HG02981 (cell line): ENCODE data around the gene WNT6.

Source experiments
- ATAC-seq: cut with Tn5 transposase; IDR thresholded peaks from one replicate; pipeline ENCODE4 v1.9.1; 2021; ENCODE audit warnings: mild to moderate bottlenecking, moderate library complexity; ENCODE audit not compliant: unreplicated experiment

The WNT6 gene

DNA sequence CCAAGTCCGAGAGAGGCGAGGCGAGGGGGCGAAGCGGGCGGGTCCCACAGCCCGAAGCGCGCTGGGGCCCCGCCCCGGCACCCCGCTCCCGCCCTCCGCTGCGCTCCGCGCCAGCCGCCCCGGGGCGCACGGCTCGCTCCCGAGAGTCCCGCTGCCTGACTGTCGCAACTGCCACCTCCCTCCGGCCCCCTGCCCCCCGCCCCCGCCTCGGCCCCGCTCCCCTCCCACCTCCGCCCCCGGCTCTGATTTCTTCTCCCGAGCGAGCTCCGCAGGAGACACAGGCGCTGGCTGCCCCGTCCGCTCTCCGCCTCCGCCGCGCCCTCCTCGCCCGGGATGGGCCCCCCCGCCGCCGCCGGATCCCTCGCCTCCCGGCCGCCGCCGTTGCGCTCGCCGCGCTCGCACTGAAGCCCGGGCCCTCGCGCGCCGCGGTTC is at the start of gene WNT6:
TSS of gene WNT6 (plus strand) at position 250 of the 432 bp plus-strand sequence. CDS start 233 bp downstream, outside the sequence.
- no peak for ATAC-seq

DNA sequence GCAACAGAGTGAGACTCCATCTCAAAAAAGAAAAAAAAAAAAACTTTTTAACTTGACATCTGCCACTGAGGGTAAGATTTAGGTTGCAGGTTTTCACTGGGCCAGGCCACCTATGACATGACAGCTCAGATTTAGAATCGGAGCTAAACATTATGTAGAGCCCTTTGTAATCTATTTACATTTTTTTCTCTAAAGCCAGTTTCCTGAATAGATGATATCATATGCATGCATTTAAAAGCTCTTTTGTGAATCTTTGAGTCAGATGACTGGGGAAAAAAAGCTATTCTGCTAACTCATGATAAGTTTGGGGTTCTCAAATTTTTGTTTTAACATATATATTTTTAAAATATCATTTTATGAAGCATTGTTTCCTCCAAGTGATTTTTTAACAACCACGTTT is 49.3 kb upstream of the WNT6 start:
- ATAC-seq: no peak

DNA sequence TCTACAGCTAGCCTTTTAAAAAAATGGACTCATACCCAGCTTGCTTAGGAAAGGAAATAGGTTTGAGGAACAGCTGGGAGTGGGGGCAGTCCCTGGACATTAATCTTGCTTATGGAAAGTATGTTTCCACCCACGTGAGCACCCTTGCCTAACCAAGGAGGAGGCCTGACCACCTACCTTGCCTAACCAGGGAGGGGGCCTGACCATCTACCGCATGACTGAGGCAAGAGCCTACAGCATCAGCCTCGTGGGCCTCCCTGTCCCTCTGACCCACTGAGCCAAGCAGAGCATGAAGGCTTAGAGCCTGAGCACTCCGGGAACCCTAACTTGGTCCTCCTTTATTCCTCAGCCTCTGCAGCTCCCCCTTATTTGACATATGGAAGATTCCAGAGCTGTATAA is 48.2 kb upstream of the WNT6 start:
- no peak for ATAC-seq

DNA sequence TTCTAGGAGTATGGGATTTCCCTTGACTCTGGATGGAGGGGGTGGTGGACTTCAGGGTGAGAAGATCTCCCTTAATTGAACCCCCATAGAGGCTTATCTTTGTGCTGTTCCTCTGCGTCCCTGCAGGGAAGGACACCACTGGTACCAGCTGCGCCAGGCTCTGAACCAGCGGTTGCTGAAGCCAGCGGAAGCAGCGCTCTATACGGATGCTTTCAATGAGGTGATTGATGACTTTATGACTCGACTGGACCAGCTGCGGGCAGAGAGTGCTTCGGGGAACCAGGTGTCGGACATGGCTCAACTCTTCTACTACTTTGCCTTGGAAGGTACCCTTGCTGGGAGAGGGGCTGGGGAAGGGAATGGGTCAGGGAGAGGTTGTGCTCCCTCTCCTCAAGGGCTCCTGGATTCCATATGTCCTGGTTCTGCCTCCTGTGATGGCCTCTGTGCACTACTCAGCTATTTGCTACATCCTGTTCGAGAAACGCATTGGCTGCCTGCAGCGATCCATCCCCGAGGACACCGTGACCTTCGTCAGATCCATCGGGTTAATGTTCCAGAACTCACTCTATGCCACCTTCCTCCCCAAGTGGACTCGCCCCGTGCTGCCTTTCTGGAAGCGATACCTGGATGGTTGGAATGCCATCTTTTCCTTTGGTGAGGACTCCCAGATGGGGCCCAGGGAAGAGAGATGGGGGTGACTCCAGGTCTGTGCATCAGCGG is 47.3 kb upstream of the WNT6 start:
- no peak for ATAC-seq

DNA sequence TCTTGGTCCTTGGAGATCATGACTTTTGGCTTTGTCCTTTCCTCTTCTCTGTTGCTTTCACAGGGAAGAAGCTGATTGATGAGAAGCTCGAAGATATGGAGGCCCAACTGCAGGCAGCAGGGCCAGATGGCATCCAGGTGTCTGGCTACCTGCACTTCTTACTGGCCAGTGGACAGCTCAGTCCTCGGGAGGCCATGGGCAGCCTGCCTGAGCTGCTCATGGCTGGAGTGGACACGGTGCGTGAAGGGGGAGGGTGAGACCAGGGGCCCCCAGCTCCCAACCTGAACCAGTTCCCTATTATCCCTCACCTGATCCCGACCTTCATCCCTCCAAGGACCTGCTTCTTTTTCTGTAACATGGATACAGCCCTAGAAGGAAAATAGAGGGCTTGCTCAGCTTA is 46.7 kb upstream of the WNT6 start:
- ATAC-seq: no peak

DNA sequence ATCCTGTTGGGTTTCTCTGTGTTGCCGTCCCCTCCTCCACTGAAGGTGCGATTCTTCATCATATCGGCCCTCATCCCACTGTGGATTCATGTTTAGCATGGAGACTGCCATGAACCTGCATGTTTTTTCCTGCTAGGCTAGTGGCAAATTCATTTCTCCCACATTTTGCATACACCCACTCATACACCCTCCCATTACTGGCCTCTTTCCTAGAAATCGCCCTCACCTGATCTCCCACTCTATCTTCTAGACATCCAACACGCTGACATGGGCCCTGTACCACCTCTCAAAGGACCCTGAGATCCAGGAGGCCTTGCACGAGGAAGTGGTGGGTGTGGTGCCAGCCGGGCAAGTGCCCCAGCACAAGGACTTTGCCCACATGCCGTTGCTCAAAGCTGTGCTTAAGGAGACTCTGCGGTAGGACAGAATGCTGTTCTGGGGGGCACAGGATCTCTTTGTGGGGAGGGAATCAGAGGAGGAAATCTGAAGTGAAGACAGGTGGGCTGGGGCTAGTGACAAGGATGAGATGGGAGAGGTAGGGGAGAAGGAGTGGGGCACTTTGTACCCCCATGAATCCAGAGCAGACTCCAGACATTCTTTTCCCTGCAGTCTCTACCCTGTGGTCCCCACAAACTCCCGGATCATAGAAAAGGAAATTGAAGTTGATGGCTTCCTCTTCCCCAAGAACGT is 45.7 kb upstream of the WNT6 start:
- no peak for ATAC-seq

DNA sequence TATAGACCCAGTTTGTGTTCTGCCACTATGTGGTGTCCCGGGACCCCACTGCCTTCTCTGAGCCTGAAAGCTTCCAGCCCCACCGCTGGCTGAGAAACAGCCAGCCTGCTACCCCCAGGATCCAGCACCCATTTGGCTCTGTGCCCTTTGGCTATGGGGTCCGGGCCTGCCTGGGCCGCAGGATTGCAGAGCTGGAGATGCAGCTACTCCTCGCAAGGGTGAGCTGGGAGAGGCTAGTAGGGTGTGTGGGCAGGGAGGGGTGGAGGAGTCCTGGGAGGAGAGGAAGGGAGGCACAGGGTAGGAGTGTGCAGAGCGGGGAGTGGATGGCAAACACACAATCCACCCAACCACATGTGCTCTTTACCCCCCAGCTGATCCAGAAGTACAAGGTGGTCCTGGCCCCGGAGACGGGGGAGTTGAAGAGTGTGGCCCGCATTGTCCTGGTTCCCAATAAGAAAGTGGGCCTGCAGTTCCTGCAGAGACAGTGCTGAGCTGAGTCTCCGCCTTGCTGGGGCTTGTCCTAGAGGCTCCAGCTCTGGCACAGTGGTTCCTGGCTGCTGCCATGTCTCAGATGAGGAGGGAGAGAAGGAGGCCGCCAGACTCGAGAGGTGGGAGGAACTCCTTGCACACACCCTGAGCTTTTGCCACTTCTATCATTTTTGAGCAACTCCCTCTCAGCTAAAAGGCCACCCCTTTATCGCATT is 44.9 kb upstream of the WNT6 start:
- no peak for ATAC-seq

DNA sequence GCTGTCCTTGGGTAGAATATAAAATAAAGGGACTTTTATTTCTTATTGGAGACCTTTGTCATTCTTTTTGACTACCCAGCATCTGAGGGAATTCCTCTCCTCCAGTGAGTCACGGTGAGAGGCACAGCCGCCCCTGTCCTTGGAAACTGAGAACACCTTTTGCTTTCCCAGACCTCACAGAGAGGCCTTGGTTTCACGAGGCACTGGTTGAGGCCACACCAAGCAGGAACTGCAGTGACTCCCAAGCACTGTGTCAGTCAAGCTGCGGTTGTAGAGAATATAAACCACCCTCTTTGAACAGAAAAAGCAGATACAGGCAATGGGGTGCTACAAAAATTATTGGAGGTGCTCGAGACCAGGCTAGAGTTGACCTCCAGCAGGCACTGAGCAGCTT is 44.4 kb upstream of the WNT6 start:
- ATAC-seq: no peak

DNA sequence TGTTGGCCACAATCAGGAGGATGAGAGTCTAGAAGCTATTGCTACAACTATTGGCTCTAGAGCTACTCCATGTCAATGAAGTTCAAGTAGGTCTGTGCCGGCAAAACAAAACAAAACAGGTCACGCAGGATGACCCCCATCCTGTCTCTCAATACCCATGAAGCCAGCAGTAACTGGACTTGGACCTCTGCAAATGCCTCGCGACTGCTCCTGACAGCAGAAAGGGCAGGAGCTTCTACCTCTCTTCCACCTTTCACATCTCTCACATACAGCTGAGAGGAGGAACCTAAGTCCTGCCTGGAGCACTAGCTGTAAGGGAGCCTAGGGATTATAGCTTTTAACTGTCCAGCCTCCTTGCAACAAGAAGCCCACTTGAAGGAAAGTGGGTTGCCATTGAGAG is 44.0 kb upstream of the WNT6 start:
- no peak for ATAC-seq

DNA sequence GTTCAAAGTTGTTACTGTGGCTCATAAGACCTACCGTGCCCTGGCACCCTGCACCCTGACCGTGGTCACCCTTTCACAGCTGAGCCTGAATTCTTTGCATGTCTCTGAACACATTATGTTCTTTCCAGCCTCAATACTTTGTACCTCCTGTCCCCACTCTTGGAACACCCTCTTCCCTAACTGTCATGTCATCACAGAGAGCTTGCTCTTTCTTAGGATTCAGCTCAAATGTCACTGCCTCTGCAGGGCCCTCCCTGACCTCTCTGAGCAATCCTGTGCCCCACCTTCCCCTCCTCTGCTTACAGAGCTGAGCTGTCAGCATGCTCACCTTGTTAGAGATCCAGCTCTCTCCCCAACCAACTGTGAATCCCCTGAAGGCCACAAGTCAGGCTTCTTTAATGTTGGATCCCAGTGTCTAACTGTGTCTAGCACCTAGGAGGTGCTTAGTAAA is 43.0 kb upstream of the WNT6 start:
- ATAC-seq: no peak

DNA sequence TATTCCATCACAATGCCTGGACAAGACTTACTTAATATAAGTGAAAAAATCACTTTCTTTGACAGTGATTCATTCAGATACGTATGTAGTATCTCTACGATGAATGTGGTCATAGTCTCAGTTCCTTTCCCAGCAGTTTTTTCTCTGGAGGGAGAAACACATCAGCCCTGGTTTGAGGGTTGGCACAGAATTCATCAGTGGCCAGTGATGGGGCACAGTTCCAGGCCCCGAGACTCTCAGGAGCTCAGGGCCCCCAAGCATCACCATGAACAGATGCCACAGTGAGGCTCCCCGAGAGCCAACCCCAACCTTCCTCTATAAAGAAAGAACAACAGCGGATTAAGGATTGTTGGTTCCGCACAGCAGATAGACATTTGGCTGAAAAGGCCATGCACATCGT is 40.5 kb upstream of the WNT6 start:
- ATAC-seq: no peak

DNA sequence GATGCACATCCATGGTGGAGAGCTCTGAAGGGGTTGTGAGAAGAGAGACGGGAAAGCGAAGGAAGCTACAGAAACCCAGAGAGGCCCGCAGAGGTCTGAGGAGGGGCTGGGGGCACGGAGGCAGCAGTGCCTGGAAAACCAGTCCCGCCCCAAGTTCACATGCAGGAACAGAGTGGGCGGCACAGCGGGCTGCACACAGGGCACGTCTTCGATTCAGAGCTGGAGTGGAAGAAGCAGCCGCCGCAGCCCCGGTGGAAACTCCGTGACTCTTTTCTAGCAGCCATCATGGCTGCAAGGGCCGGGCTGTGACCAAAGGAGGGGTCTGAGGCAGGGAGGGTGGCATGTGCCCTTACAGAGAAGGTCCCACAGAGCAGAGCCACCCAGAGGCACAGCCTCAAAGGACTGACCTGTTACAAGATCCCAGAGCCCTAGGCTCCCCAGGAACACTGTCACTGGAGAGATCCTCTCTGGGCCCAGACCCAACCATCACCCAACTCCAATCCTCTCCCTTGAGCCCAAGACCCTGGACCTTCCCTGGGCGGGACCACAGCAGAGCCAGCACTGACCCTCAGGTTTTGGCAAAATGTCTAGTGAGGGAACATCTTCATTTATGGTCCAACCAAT is 38.7 kb upstream of the WNT6 start:
- ATAC-seq: no peak

DNA sequence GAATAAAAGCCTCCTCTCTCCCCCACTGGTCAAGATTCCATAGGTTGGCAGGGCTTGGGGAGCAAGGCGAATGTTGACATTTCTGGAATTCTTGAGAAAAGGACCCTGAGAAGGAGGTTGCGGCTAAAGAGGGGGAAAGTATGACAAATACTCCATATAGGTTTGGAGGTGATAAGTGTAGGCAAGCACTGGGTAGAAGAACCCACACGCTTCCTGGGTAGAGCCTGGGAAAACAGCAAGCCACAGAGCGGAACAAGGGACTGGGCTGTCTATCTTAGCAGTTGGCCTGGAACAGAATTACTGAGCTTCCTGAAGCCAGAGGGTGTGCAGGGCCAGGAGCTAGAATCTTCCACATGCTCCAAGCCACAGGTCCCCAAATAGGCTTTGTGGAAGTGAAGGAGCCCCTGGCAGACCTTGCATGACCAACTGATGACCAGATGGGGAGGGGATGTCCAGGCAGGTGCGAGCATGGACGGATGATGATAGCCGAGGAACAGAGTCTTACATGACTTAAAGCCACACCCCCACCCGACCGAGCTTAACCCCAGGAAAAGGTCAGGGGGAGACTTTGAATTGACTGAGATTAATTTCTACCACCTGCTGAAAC is 37.9 kb upstream of the WNT6 start:
- ATAC-seq: no peak

DNA sequence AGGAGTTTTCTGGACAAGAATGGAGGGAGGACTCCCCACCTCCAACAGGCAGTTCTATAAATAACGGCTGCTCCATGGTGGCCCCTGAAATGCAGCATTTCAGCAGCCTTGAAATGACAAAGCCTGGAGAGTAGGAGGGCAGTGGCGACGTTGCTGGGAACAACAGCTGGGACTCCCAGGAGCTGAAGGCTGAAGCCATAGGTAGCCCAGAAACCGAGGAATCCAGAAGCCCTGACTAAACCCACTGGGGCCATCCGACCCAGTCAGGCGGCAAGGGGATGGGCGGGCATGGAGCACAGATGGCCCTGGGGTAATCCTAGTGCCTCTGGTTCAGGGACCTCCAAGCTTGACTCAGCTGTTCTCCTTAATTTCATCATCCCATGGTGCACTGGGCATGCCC is 37.0 kb upstream of the WNT6 start:
- no peak for ATAC-seq

DNA sequence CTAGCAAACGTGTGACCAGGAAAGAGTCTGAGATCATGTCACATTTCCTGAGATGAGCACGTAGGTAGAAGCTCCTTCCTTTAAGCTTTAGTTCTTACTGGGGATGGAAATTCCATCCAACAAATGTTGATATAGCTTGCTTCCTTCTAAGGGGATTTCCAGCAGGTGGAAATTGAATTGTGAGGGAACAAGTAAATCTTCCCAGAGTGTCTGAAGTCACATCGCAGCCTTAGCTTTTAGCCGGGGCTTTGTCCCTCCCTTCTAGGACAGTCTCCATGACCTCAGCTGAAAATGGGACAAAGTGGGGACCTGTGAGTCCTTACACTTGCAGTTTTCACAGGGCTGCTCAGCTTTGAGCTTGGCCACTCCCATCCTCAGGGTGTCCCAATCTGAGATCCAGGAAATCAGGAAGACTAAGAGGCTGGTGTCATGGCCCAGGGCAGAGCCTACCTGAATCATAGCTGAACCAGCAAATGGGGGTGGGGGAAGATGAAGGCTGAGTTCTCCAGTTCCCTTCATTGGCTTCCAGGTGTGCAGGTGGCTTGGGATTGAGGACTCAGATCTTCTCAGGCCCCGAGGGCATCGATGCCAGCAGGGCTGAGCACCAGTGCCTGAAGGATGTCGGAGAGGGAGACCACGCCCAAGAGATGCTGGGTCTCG is 36.3 kb upstream of the WNT6 start:
- ATAC-seq: no peak

DNA sequence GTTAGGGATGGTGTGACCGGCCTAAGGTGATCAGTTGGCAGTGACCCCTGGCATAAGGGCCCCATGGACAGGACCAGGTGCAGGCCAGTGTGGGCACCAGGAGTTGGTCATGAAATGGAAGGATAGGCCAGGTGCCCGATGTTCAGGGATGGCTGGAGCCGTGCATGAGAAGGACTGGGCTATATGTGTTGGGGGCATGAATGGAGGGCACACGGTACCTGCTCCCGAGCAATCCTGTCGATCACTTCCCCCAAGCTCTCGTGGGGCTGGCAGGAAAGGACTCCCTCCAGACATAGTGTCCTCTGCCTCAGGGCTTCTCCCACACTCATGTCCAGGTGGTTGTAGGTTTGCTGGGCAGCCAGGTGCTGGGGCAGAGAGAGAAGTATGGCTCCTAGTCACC is 35.6 kb upstream of the WNT6 start:
- no peak for ATAC-seq

DNA sequence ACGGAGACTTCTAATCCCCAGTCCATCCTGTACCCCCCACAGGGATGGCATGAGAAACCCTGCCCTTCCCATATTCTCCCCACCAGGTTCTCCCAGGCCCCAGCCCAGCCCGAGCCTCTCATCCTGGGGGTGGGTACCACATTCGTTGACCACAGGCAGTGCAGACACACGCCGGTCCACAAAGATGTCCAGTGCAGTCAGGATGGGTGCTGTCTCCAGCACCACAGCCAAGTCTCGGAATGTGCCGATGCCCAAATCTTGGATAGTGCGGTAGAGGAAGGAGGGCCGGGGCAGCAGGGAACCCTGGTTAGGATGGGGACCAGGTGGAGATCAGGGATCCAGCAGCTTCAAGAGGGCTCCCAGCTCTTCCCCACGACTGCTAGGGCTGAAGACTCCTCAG is 32.8 kb upstream of the WNT6 start:
- ATAC-seq: no peak

DNA sequence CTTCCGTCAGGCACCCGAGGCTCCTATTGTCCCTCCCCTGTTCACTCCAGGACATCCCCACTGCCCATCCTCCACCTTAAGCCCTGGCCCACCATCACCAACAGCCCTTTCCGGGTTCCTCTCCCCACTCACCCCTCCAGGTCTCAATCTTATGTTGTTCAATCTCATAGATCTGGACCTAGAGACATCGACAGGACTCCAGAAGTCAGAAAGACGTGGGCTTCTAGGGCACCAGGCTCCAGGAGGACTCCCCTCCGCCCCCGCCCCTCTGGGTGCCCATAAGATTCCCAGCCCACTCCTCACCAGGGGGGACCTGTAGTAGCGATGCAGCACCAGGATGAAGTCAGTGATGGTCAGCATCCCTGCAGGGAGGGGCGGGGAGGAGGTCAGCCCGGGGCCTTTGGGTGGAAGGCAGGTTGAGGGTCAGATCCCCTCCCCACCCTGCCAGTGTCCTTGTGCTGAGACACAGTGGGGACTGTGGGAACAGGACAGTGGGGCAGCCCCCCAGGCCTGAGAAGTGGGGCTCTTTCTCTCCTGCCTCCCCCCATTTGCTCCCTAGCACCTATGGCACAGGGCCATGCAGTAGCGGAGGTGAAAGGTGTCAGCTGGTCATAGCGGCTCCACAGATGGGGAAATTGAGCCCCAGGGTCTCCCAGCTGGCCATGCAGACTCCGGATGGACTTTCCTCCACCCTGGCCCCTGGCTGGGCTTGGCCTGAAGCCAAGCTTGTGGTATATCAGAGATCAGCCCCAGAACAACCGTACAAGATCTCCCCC is 31.7 kb upstream of the WNT6 start:
- ATAC-seq: no peak

DNA sequence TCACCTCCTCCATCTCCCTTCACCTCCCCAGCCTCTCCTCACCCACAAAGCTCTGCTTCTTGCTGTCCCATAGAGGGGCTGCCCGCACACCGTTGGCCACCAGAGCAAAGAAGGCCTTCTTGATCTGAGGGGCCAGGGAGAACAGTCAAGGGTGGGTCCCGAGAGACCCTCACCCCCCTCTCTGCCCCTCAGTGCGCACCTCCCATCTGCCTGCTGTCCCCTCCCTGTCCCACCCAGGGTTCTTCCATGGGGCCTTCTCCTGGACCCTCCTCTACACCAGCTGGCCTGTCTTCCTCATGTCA is 31.2 kb upstream of the WNT6 start:
- no peak for ATAC-seq

DNA sequence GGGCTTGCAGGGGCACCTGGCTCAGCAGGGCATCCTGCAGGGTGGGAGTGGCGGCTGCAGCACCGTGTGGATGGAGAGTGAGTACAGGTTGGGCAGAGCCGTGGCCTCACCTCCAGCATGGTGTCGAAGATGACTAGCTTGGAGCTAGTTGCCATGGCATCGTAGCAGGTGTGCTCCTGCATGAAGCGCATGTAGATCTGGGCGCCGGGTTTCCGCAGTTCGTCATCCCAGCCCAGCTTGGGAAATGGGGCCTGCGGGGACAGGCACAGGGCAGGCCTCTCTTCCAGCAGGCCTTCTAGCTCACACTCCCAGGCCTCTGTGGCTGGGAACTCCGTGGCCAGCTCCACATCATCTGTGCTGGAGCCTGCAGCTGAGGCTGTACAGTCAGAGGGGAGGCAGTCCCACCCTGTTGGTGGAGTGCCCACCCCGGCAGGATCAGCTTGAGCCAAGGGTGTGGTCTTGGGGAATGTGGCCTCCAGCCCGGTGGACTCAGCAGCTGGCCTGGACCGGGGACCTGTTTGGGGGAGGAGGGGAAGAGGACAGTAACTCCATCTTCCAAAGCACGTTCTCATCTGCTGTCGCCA is 29.6 kb upstream of the WNT6 start:
- no peak for ATAC-seq
